Osteocyte (in vitro differentiated cells): ENCODE measurements around the gene DYRK1A. TPM values are rescaled to one million over a fixed set of nuclear protein-coding genes. Genes with fewer than 3 reads are reported as not detected.

Experiments used
- DNase-seq: peaks from one replicate; pipeline ENCODE4 v3.0.0; 2021; ENCODE audit warnings: mixed read lengths; ENCODE audit not compliant: unreplicated experiment; ENCODE audit errors: extremely low spot score
- H3K27ac Mint-ChIP-seq: one replicate; pipeline ENCODE4 v1.8.0; 2021; ENCODE audit warnings: mild to moderate bottlenecking, mixed read lengths; ENCODE audit not compliant: unreplicated experiment
- H3K27me3 Mint-ChIP-seq: one replicate; pipeline ENCODE4 v1.8.0; 2021; ENCODE audit warnings: mixed read lengths; ENCODE audit not compliant: unreplicated experiment
- H3K36me3 Mint-ChIP-seq: one replicate; pipeline ENCODE4 v1.8.0; 2021; ENCODE audit warnings: mixed read lengths; ENCODE audit not compliant: unreplicated experiment
- H3K4me1 Mint-ChIP-seq: one replicate; pipeline ENCODE4 v1.8.0; 2021; ENCODE audit warnings: mixed read lengths; ENCODE audit not compliant: unreplicated experiment
- H3K4me3 Mint-ChIP-seq: one replicate; pipeline ENCODE4 v1.8.0; 2021; ENCODE audit warnings: mild to moderate bottlenecking, moderate library complexity, mixed read lengths; ENCODE audit not compliant: unreplicated experiment
- H3K9me3 Mint-ChIP-seq: one replicate; pipeline ENCODE4 v1.8.0; 2021; ENCODE audit warnings: mixed read lengths; ENCODE audit not compliant: unreplicated experiment
- total RNA-seq: library from RNA; stranded (reverse); gene quantifications from 2 replicates; pipeline ENCODE4 v1.2.1, GENCODE V29; 2021
- TF ChIP-seq, protein P1 (sequence below): fragments of 200-600 bp; sonication (generic); IDR thresholded peaks from 2 replicates; pipeline ENCODE4 v1.5.0; 2021; ENCODE audit warnings: antibody characterized with exemption, mild to moderate bottlenecking, moderate library complexity

Gene DYRK1A
- total RNA-seq, 1 donor from 2014 or later, result 63.2 TPM

DNA sequence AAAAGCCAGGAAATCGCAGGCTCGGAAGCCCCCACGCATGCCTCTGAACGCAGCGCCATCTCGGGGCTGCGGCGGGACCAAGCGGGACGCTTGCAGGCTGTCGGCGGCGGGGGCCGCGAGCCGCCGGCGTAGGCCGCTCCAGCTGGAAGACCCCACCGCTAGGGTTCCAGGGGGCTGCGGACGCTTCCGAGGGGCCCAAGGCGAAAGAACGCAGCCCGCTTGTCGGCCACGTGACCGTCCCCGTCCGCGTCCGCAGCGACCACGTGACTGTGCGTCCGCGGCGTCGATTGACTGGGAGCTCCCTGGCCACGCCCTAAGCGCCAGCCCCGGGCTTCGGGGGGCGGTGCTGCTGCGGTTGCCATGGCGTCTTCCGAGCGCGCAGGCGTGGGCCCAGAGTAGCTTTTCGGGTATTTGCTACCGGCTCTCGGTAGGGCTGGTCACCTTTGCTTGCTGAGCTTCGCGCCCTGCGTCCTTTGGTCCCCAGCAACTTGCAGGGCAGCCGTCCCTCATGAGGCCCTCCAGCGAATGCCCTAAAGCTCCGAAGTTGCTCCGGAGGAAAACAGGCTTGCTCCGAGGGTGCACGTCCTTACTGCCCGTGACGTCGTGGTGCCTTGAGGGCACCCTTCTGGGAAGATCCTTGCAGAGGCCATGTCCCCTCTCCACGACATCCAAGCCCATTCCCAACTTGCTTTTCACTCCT, 197.2 kb downstream of the DYRK1A start:
- peak; percentile 79 for DNase-seq
- H3K9me3 Mint-ChIP-seq, result peaks cover 4% of the 10 kb centered on the region
- TF ChIP-seq, protein P1, sequence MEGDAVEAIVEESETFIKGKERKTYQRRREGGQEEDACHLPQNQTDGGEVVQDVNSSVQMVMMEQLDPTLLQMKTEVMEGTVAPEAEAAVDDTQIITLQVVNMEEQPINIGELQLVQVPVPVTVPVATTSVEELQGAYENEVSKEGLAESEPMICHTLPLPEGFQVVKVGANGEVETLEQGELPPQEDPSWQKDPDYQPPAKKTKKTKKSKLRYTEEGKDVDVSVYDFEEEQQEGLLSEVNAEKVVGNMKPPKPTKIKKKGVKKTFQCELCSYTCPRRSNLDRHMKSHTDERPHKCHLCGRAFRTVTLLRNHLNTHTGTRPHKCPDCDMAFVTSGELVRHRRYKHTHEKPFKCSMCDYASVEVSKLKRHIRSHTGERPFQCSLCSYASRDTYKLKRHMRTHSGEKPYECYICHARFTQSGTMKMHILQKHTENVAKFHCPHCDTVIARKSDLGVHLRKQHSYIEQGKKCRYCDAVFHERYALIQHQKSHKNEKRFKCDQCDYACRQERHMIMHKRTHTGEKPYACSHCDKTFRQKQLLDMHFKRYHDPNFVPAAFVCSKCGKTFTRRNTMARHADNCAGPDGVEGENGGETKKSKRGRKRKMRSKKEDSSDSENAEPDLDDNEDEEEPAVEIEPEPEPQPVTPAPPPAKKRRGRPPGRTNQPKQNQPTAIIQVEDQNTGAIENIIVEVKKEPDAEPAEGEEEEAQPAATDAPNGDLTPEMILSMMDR, result no peak
- H3K27ac Mint-ChIP-seq, result peak overlapping the region; percentile 84
- peaks cover 19% of the 10 kb centered on the region for H3K4me1 Mint-ChIP-seq
- H3K27me3 Mint-ChIP-seq, result no peaks in the 10 kb centered on the region
- H3K36me3 Mint-ChIP-seq, result no peaks in the 10 kb centered on the region
- H3K4me3 Mint-ChIP-seq, result peak overlapping the region; percentile 58

GRCh38 chr21:37564341-37564923, 197.9 kb downstream of the DYRK1A start:
- Mint-ChIP-seq H3K4me1 (peaks cover 19% of the 10 kb centered on the region), H3K27me3 (no peaks in the 10 kb centered on the region), H3K36me3 (no peaks in the 10 kb centered on the region), H3K9me3 (no peaks in the 10 kb centered on the region), H3K4me3 (peak overlapping the region; percentile 58), H3K27ac (peak overlapping the region; percentile 84)
- TF ChIP-seq, protein P1, result no peak
- peak; percentile 92 for DNase-seq

DNA sequence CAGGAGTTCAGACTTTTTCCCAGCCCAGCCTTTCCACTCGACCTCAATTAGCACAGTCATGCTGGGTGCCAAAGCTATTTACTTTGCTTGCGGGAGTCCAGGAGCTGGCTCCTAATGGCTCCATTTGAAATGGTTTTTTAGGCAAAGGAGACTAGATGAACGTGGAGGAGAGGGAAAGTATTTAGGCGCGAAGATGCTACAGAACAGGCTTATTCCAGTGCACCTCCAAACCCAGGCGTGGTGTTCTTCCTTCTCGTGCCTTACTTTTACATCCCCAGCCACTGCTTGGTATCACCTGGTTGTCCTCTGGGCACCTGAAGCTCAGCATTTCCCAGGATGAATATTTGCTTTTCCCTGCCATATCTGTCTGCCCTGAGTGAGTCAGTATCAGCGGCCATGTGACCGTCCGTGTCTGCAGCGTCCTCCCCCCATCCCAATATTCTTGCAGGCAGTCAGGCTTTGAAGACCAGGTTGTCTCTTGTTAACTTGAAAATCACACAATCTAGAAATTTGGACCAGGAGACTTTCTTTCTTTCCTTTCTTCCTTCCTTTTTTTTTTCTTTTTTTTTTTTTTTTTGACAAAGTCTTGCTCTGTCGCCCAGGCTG, 198.5 kb downstream of the DYRK1A start:
- Mint-ChIP-seq H3K9me3 (no peaks in the 10 kb centered on the region), H3K27ac (peak overlapping the region; percentile 84), H3K36me3 (no peaks in the 10 kb centered on the region), H3K27me3 (no peaks in the 10 kb centered on the region), H3K4me3 (peak overlapping the region; percentile 58), H3K4me1 (peaks cover 19% of the 10 kb centered on the region)
- peak; percentile 27 for DNase-seq
- TF ChIP-seq, protein P1, result no peak

DNA sequence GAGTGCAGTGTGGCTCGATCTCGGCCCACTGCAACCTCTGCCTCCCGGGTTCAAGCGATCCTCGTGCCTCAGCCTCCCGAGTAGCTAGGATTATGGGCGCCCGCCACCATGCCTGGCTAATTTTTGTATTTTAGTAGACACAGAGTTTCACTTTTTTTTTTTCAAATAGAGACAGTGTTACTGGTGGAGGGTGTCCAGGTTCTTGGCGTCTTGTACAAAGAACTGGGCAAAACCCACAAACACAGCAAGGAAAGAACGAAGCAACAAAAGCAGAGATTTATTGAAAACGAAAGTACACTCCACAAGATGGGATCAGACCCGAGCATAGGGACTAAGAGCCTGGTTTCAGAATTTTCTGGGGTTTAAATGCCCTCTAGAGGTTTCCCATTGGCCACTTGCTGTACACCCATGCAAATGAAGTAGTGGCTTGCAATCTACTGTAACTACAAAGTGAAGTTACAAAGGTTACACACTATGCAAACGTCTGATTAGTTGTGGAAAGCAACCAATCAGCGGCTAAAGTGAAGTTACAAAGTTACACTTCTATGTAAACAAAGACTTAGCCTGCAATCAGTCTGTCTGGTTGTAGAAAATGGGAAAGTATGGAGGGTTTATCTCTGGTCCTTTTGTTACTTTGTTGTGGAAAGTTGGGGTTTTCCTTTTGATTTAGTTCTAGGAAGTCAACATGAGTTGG, 199.1 kb downstream of the DYRK1A start:
- Mint-ChIP-seq H3K4me1 (peaks cover 19% of the 10 kb centered on the region), H3K9me3 (no peaks in the 10 kb centered on the region), H3K4me3 (no peak overlapping the region), H3K27me3 (no peaks in the 10 kb centered on the region), H3K27ac (peak overlapping the region; percentile 20), H3K36me3 (no peaks in the 10 kb centered on the region)
- TF ChIP-seq, protein P1, result no peak
- DNase-seq, result peak; percentile 25
